NCI-H446 treated with DMSO at 0.1 percent for 48 hours (cell line): ENCODE measurements around the gene EFCAB8.
A peak's percentile ranks its signal among the peaks of the same experiment; 100 is the strongest.
"Not testable (repeated sequence)": the region's sequence is repeated elsewhere in the genome, so short reads cannot be mapped to it uniquely, and the experiment has no call there.

ENCODE experiments used
- DNase-seq: peaks from one replicate; lab custom pipeline; 2025; lab: John Stamatoyannopoulos, UW

Gene EFCAB8

GRCh38 chr20:32886652-32887051 lies 27.9 kb downstream of the EFCAB8 start:
- no peak for DNase-seq

- no peak for DNase-seq
Observed at GRCh38 chr20:32887492-32887891, 28.8 kb downstream of the EFCAB8 start.

- DNase-seq = no peak
Observed at GRCh38 chr20:32888636-32889035, 29.9 kb downstream of the EFCAB8 start.

DNA sequence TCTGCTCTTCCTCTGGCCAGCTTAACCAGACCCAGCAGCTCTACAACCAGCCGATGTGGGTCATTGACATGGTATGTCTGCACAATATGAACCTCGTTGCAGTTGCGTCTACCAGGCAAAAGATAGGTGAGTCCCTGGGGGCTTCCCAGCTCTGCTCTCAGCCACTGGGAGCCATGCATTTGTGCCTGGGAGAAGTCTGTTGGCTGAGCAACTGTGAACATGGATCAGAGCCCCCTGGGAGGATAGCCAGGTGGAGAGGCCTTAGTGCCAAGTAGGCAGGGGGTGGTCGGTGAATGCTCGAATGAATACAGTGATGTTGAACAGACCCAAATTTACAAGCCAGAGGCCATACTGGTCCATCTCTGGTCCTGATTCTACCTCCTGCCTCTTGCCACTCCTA lies 30.6 kb downstream of the EFCAB8 start:
- DNase-seq = no peak

- no peak for DNase-seq
Observed at GRCh38 chr20:32891491-32891890, 32.8 kb downstream of the EFCAB8 start.

DNA sequence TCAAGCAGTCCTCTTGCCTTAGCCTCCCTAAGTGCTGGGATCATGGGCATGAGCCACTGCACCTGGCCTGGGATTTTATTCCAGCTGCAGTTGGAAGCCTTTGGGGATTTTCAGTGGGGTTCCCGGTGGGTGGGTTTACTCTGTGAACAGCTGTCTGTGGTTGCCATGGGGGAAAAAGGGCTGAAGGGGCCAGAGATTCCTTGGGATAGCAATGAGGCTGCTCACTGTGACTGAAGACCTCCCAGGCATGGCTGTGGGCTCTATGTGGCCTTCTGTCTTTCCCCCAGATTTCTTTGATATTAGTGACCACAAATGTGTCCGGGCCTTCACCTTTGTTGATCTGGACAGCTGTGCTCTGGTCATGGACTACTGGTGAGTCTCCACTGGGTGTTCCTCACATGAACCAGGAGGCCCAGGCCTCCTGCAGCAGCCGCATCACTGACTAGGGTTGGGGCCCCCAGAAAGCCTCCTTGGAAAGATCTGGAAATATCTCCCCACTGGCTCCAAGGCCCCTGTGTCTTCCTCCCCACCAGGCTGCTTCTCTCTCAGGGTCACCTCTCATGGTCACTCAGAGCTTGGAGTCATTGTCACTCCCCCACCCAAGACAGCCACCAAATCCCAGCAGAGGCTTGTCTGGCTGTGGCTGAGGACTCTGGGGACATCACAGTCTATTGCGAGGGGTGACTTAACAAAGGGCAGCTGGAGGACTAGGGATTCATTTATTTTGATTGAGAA lies 33.4 kb downstream of the EFCAB8 start:
- DNase-seq = no peak

DNA sequence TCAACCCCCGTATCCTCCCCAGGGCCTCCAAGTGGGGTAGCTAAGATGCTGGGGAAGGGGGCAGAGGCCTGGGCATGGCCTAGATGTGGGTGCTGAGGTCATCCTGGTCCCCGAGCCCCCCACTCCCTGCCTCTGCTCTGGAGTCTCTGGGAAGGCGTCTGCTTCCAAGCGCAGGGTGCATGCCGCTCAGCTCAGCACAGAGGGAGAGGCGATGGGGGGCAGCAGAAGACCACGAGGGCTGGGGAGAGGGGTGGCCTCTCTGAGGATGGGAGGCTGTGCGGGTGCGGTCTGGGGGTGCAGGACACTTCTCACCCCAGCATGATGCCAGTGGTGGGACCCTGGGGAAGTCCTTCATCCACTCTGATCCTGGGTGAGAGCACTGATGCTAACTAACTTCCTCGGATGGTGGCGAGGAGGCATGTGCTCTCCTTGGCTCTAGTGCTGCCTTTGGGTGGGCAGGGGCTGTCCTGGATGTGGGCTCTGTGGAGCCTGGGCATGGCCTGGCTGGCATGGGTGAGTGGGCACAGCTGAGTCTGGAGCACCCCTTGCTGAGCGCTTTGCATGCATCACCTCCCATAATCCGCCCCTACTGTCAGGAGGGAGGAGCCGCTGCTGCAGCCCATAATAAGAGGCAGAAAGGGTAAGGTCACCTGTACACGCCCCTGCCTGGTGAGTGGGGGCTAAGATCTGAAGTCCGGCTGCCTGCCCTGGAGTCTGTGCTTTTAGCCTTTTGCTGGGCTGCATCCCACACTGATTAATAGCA lies 34.7 kb downstream of the EFCAB8 start:
- no peak for DNase-seq

DNA sequence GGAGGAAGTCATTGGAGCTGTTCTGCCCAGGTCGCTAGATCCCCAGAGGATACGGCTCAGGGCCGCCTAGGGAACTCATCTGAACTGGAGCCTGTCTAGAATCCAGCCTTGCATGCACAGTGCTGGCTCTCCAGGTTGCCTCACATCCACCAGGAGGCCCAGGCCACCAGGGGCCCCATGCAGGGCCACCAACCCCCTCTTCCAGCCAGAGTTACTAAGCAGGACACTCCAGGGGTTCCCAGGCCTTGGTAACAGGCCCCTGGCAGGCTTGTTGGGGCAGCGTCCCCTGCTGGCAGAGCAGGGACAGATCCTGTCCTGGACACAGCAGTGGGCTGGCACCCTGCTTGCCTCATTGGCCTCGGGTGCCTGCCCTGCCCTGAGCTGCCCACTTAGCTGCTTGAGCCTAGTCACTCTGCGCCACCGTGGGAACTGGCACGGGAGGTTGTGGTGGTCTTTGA lies 35.3 kb downstream of the EFCAB8 start:
- no peak for DNase-seq

- DNase-seq = no peak
Observed at GRCh38 chr20:32894711-32895355, 36.1 kb downstream of the EFCAB8 start.

DNA sequence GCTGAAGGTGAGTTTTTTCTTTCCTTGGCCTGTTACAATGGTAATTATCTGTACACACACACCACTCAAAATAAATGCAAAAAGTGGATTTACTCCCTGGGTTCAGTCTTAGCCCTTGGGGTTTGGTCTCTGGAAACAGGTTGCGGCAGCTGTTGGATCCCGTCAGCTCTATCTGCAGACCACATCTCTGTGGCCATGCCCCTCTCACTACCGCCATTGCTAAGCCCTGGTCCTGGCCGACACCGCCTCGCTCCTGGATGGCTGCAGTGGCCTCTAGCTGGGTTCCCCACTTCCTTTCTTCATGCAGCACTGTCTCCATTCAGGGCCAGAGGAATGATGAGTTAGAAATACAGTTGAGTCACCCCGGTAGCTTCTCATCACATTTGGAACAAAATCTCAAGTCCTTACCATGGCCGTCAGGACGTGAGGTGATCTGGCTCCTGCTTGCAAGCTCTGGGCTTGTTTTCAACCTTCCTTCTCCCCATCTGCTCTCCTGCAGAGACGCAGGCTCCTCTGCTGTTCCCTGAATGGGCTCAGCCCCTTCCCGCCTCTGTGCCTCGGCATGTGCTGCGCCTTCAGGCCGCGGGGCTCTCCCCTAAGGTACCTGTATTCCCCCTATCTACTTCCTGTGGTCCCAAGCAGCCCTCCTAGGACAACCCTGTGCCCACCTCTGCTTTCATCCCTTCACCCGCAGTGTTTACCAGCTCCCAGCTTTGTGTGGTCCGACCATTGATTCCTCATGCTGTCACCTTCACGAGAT lies 38.0 kb downstream of the EFCAB8 start:
- no peak for DNase-seq

DNA sequence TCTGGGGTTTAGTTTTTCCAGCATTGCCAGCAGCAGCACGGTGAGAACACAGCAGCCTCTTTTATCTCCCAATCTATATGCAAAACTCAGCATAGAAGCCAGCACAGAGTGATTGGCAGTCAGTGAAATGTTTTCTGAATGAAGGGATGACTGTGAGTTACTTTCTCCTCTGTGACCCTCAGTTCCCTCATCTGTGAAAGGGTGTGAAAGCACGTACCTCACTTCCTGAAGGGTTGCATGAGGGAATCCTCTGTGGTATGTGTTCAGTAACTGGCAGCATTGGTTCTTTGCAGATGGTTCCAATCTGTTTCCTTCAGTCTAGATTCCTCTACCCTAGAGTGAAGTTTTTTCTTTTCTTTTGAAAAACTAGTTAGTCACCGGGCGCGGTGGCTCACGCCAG lies 40.0 kb downstream of the EFCAB8 start:
- DNase-seq = no peak

DNA sequence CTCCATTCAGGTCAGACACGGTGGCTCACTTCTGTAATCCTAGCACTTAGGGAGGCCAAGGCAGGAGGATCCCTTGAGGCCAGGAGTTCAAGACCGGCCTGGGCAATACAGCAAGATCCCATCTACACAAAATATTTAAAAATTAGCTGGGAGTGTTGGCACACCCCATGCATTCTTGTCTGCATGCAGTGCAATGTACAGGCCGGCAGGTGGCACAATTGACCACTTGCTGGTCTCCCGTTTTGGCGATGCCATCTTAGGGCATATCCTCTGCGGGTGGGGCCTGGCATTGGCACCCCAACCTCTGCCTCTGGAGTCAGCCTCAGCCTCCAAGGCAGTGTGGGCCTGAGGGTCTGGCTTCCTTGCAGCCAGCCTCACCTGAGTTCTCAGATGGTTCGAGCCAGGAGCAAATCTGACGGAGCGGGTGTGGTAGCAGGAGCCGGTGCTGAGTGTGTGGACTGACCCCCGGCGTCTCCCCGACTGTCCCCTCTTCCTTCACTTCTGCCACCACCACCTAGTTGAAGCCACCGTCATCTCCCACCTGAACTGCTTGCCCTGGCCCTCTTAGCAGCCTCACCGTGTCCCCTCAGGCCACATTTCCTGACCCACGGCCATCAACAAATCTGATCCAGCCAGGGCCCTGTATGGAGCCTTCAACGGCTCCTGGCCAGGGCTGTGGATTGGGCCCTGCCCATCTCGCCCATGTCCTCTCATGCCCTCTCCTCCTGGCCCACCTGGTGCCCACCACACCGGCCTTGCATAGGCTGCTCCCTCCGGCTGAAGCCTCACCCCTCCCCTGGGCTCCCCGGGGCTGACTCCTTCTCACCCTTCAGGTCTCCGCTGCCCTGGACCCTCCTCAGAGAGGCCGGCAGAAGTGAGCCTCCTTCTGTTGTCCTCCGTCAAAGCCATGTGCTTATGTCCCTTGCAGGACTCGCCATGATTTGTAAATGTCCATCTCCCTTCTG lies 44.0 kb downstream of the EFCAB8 start:
- peak; percentile 17 for DNase-seq

GRCh38 chr20:32903666-32904175 lies 45.0 kb downstream of the EFCAB8 start:
- no peak for DNase-seq

DNA sequence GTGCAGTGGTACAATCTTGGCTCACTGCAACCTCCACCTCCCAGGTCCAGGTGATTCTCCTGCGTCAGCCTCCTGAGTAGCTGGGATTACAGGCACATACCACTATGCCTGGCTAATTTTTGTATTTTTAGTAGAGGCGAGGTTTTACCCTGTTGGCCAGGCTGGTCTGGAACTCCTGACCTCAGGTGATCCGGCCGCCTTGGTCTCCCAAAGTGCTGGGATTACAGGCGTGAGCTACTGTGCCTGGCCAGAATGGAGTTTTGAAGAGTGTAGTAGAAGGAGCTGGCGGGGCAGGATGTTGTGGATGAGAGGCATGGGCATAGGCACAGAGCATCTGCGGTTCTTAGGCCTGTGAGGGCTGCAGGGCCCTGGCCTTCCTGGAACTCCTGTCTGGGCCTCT lies 46.0 kb downstream of the EFCAB8 start:
- DNase-seq = not testable (repeated sequence)

DNA sequence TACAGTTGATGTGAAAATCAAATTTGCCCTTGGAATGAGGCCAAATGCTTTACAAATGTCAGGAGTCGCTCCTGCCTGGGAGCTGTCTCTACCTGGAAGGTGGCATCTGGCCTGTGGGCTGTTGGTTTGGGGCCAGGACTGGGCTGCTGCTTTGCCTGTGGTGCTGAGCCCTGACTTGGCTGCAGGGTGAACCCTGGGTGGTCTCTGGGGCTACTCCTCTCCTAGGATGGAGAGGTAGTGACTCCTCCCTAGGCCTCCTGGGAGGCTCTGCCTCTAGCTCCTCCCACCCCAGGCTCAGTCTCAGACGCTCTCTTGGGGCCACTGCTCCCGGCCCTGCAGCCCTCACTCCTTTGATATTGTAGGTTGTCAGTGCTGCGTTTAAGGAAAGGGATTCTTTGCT lies 47.5 kb downstream of the EFCAB8 start:
- DNase-seq = no peak

DNA sequence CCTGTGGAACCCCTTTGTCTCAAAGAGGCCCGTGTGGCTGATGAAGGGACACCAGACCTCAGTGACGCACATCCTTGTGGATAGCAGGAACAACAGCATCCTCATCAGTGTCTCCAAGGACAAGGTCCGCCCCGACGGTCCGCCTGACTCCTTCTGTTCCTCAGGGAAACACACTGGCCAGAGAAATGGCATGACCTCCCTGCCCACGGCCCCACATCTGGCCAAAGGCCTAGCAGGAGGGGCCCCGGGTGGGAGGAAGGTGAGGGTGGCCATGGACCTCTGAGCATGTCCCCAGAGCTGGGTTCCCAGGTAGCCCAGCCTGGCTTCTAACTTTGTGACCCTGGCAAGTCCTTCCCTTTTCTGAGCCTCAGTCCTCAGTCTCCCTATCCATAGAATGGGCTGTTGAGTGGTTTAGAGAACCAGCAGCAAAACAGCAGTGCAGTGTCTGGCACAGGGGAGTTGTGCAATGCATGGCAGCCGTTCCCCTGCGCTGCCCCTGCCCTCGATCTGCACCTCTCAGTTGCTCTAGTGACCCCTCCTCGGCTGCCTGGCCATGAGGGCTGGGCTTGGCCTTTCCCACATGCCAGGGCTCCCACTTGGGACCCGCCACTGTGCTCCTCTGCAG lies 48.3 kb downstream of the EFCAB8 start:
- no peak for DNase-seq

DNA sequence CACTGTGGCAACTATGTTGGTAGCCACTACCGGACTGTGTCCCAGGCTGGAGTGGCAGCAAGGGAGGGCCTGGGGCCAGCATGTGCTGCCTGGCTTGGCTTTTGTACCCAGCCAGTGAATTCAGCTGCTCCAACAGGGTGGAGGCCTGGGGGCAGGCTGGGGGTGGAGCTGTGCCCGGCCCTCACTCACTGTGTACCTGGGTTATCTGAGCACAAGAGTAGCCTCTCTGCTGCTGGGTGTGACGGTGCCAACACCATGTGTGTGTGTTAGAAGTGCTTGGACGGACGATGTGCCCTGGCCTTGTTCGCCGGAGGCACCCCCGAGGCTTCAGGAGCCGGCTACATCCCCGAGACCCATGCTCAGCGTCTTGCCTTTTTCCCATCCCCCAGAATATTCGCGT lies 49.2 kb downstream of the EFCAB8 start:
- DNase-seq = no peak

DNA sequence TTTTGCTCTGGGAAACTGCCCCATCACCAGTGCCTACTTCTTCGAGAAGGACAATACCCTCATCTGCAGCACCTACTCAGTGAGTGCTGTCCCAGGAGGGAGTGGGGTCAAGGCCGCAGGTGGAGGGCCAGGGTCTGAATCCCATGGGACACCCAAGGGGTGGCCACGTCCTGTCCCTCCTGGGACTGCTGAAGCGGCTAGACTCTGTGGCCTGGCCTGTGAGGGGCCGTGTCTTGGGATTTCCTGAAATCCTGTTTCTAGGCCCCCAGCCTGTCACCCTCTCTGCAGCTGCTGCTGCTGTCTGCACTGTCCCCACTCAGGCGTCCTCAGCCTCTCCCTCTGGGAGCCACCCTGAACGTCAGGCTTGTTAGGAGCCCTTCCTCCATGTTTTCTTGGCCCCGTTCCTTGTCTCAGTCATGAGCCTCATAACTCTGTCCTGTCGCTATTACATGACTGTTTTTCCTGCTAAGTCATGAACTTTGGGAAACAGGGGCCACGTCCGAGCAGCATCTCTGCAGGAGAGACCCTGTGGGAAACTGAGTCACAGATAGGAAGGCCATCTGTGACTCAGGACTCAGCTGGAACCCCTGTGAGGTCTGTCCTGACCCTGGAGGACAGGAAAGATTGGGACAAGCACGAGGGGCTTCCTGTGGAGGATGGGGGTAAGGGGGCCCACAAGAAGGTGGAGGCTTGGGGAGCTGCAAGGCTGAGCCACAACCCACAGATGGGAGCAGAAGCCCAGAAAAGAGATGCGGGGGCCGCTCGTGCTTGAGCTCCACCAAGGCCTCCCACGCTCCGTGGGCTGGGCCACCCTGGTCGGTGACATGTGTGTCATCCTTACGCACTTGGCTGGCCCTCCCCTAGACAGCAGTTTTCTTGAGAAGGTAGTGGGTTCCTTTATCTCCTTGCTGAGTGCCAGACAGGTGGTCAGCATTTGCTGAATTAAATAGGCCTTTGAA lies 49.9 kb downstream of the EFCAB8 start:
- no peak for DNase-seq

DNA sequence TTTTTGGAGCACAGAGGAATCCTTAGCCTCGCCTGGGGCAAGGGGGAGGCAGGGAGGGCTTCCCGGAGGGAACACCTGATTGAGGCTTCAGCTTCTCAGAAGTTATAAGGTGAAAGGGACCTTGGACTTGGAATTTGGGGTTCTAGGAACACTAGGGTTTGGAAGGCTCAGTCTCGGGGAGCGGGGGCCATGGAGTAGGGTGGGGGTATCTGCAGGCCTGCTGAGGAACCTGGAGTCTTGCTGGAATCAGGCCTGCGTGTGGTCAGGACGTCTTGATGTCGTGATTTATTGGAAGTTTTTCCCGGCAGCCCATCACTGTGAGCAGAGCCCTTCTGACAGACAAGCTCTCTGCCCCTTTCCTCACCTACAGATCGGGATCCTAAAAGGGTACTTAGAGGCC lies 50.7 kb downstream of the EFCAB8 start:
- DNase-seq = no peak
